HEK293 (cell line): ENCODE results near the gene DICER1.
A peak's percentile ranks its signal among the peaks of the same experiment; 100 is the strongest.

ENCODE experiments used
- CTCF ChIA-PET: fragments of 350-600 bp; formaldehyde crosslinking; extraction: SDS; loops from one replicate; lab custom pipeline; 2021; ENCODE audit warnings: antibody characterized with exemption; lab: Yijun Ruan, JAX
- POLR2A ChIA-PET: fragments of 300-600 bp; formaldehyde crosslinking; extraction: SDS; loops from one replicate; lab custom pipeline; 2020; ENCODE audit warnings: antibody characterized with exemption, inconsistent platforms; lab: Yijun Ruan, JAX
- H3K27ac ChIP-seq: fragments of 200-500 bp; sonication (Bioruptor generic); 2 replicates; pipeline ENCODE4 v1.5.1; 2014; ENCODE audit warnings: low read depth, low read length, control low read depth, inconsistent platforms; ENCODE audit errors: extremely low read depth
- H3K36me3 ChIP-seq, 2 experiments: fragments of 200-500 bp in 1 of 2; sonication (Bioruptor generic) in 1 of 2; 1 replicate in 1 of 2; 2 replicates in 1 of 2; pipeline ENCODE4 v1.5.1; 2014 to 2017; ENCODE audit warnings: inconsistent platforms in 2 of 2, low read length in 2 of 2; ENCODE audit not compliant: control insufficient read depth in 2 of 2, insufficient read depth in 1 of 2
- H3K4me1 ChIP-seq: fragments of 200-500 bp; sonication (Bioruptor generic); 2 replicates; pipeline ENCODE4 v1.5.1; 2014; ENCODE audit warnings: mild to moderate bottlenecking, low read length, inconsistent platforms; ENCODE audit not compliant: control insufficient read depth, insufficient read depth
- H3K4me3 ChIP-seq: 2 replicates; pipeline ENCODE4 v1.5.1; 2011; ENCODE audit warnings: low read depth, mild to moderate bottlenecking, control low read depth, low read length, moderate library complexity
- H3K9me3 ChIP-seq: fragments of 200-500 bp; sonication (Bioruptor generic); 2 replicates; pipeline ENCODE4 v1.5.1; 2014; ENCODE audit warnings: low read depth, low read length, inconsistent platforms; ENCODE audit not compliant: control insufficient read depth, insufficient read depth
- FEZF1 ChIP-seq: fragments of 450-650 bp; formaldehyde crosslinking; IDR thresholded peaks from 2 replicates; pipeline ENCODE4 v1.5.1; 2016; ENCODE audit warnings: missing biosample characterization, missing genetic modification characterization
- INSM2 ChIP-seq: fragments of 450-650 bp; formaldehyde crosslinking; IDR thresholded peaks from 2 replicates; pipeline ENCODE4 v1.5.1; 2016; ENCODE audit warnings: missing biosample characterization, missing genetic modification characterization
- MEIS1 ChIP-seq: sonication (generic); formaldehyde crosslinking; IDR thresholded peaks from 2 replicates; pipeline ENCODE4 v1.8.1; 2022; ENCODE audit warnings: missing genetic modification reagents, mild to moderate bottlenecking, borderline replicate concordance
- RBAK ChIP-seq: fragments of 450-650 bp; formaldehyde crosslinking; IDR thresholded peaks from 2 replicates; pipeline ENCODE4 v1.5.1; 2016; ENCODE audit warnings: missing biosample characterization, missing genetic modification characterization
- YY2 ChIP-seq: fragments of 450-650 bp; formaldehyde crosslinking; IDR thresholded peaks from 2 replicates; pipeline ENCODE4 v1.5.1; 2016; ENCODE audit warnings: missing biosample characterization, missing genetic modification characterization
- ZBTB11 ChIP-seq: fragments of 450-650 bp; formaldehyde crosslinking; conservative IDR thresholded peaks from 2 replicates; pipeline ENCODE4 v1.5.1; 2016; ENCODE audit warnings: low read depth, missing biosample characterization, missing genetic modification characterization
- ZBTB20 ChIP-seq: fragments of 450-650 bp; formaldehyde crosslinking; IDR thresholded peaks from 2 replicates; pipeline ENCODE4 v1.5.1; 2016; ENCODE audit warnings: missing biosample characterization, missing genetic modification characterization
- ZEB2 ChIP-seq: fragments of 450-650 bp; formaldehyde crosslinking; IDR thresholded peaks from 2 replicates; pipeline ENCODE4 v1.5.1; 2016; ENCODE audit warnings: missing biosample characterization, missing genetic modification characterization
- ZFP3 ChIP-seq: fragments of 450-650 bp; formaldehyde crosslinking; IDR thresholded peaks from 2 replicates; pipeline ENCODE4 v1.5.1; 2016; ENCODE audit warnings: low read depth, missing biosample characterization, missing genetic modification characterization
- ZFP41 ChIP-seq: fragments of 450-650 bp; formaldehyde crosslinking; IDR thresholded peaks from 2 replicates; pipeline ENCODE4 v1.5.1; 2016; ENCODE audit warnings: missing biosample characterization, missing genetic modification characterization, borderline replicate concordance
- ZIC2 ChIP-seq: fragments of 450-650 bp; formaldehyde crosslinking; IDR thresholded peaks from 2 replicates; pipeline ENCODE4 v1.5.1; 2016; ENCODE audit warnings: missing biosample characterization, missing genetic modification characterization
- ZNF10 ChIP-seq: fragments of 450-650 bp; formaldehyde crosslinking; IDR thresholded peaks from 2 replicates; pipeline ENCODE4 v1.5.1; 2017; ENCODE audit warnings: missing biosample characterization, missing genetic modification characterization
- ZNF114 ChIP-seq: fragments of 450-650 bp; formaldehyde crosslinking; IDR thresholded peaks from 2 replicates; pipeline ENCODE4 v1.5.0; 2017; ENCODE audit warnings: missing biosample characterization, missing genetic modification characterization
- ZNF140 ChIP-seq: fragments of 450-650 bp; formaldehyde crosslinking; IDR thresholded peaks from 2 replicates; pipeline ENCODE4 v1.5.1; 2016; ENCODE audit warnings: missing biosample characterization, missing genetic modification characterization
- ZNF146 ChIP-seq: fragments of 450-650 bp; formaldehyde crosslinking; IDR thresholded peaks from 2 replicates; pipeline ENCODE4 v1.5.1; 2016; ENCODE audit warnings: missing biosample characterization, missing genetic modification characterization
- ZNF274 ChIP-seq, 2 experiments: fragments of 200-500 bp in 1 of 2; fragments of 450-650 bp in 1 of 2; sonication (Bioruptor generic) in 1 of 2; formaldehyde crosslinking in 1 of 2; IDR thresholded peaks; 2 replicates each; pipeline versions ENCODE4 v1.5.1 to v1.6.1; 2014 to 2016; ENCODE audit warnings: borderline replicate concordance in 1 of 2, inconsistent platforms in 1 of 2, low read length in 1 of 2, missing biosample characterization in 1 of 2, missing genetic modification characterization in 1 of 2
- ZNF302 ChIP-seq: fragments of 450-650 bp; formaldehyde crosslinking; IDR thresholded peaks from 2 replicates; pipeline ENCODE4 v1.5.1; 2016; ENCODE audit warnings: missing biosample characterization, missing genetic modification characterization, low read depth
- ZNF311 ChIP-seq: fragments of 450-650 bp; formaldehyde crosslinking; IDR thresholded peaks from 2 replicates; pipeline ENCODE4 v1.5.1; 2017; ENCODE audit warnings: missing biosample characterization, missing genetic modification characterization, borderline replicate concordance
- ZNF324 ChIP-seq: fragments of 450-650 bp; formaldehyde crosslinking; IDR thresholded peaks from 2 replicates; pipeline ENCODE4 v1.5.1; 2016; ENCODE audit warnings: missing biosample characterization, missing genetic modification characterization
- ZNF560 ChIP-seq: fragments of 450-650 bp; formaldehyde crosslinking; IDR thresholded peaks from 2 replicates; pipeline ENCODE4 v1.5.1; 2017; ENCODE audit warnings: missing biosample characterization, missing genetic modification characterization, borderline replicate concordance
- ZNF624 ChIP-seq: fragments of 450-650 bp; formaldehyde crosslinking; IDR thresholded peaks from 2 replicates; pipeline ENCODE4 v1.5.1; 2017; ENCODE audit warnings: missing biosample characterization, missing genetic modification characterization
- ZNF654 ChIP-seq: fragments of 450-650 bp; formaldehyde crosslinking; IDR thresholded peaks from 2 replicates; pipeline ENCODE4 v1.5.1; 2016; ENCODE audit warnings: low read depth, missing biosample characterization, missing genetic modification characterization
- ZNF664 ChIP-seq: fragments of 450-650 bp; formaldehyde crosslinking; IDR thresholded peaks from 2 replicates; pipeline ENCODE4 v1.5.1; 2016; ENCODE audit warnings: missing biosample characterization, missing genetic modification characterization
- ZSCAN30 ChIP-seq: fragments of 450-650 bp; IDR thresholded peaks from 2 replicates; pipeline ENCODE4 v1.5.1; 2018; ENCODE audit warnings: missing biosample characterization, mild to moderate bottlenecking, missing genetic modification characterization, moderate library complexity
- TF ChIP-seq, protein P1 (sequence below): fragments of 450-650 bp; formaldehyde crosslinking; IDR thresholded peaks from 2 replicates; pipeline ENCODE4 v1.5.1; 2016; ENCODE audit warnings: missing biosample characterization, missing genetic modification characterization

Gene DICER1

DNA sequence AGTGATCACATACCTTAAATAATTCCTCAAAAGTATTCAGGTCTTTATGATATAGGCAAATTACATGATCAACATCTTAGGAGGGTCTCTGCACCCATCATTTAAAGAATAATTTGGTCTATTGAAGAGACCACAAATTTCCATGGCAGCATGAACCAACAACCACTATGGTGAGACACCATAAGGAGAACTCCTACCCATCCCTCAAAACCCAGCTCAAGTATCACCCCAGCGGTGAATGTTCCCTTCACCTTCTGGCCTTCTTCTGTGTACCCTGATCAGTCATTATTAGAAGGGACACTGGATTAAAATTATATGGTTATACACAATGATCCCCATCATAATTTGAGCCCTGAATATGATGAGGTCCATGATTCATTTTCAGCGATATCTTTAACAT is 81.5 kb downstream of the DICER1 start:
- CTCF ChIA-PET: no interaction called here
- no peak for TF ChIP-seq ZFP41 (tag by site-specific recombination)
- TF ChIP-seq FEZF1: no peak
- TF ChIP-seq ZIC2 (tag by site-specific recombination): no peak
- peak; percentile 75 for TF ChIP-seq ZFP3 (tag by site-specific recombination)
- TF ChIP-seq ZNF560: no peak

GRCh38 chr14:95073947-95074346 is 83.4 kb downstream of the DICER1 start:
- CTCF ChIA-PET: no interaction called here
- Histone ChIP-seq H3K9me3 (no peaks in the 10 kb centered on the region), H3K4me1 (no peaks in the 10 kb centered on the region), H3K4me3 (no peak overlapping the region), H3K36me3 (no peaks in the 10 kb centered on the region), H3K27ac (no peak overlapping the region)
- TF ChIP-seq ZNF10 (tag by site-specific recombination): peak; percentile 95
- TF ChIP-seq ZBTB20 (tag by site-specific recombination): no peak
- POLR2A ChIA-PET: no interaction called here

More for the DNA sequence above, 81.5 kb downstream of the DICER1 start:
- no peaks in the 10 kb centered on the region for H3K4me1 ChIP-seq
- POLR2A ChIA-PET: no interaction called here
- no peaks in the 10 kb centered on the region for H3K9me3 ChIP-seq
- H3K36me3 ChIP-seq: no peaks in the 10 kb centered on the region
- H3K27ac ChIP-seq: no peak overlapping the region
- no peak overlapping the region for H3K4me3 ChIP-seq

- no peak for TF ChIP-seq ZBTB11
- TF ChIP-seq ZNF654 (tag by site-specific recombination): no peak
- no peak for TF ChIP-seq MEIS1 (CRISPR knock-in tag)
- TF ChIP-seq YY2 (tag by site-specific recombination): no peak
- TF ChIP-seq ZNF311 (tag by site-specific recombination): no peak
- no peak for TF ChIP-seq ZEB2 (tag by site-specific recombination)
- TF ChIP-seq, protein P1, sequence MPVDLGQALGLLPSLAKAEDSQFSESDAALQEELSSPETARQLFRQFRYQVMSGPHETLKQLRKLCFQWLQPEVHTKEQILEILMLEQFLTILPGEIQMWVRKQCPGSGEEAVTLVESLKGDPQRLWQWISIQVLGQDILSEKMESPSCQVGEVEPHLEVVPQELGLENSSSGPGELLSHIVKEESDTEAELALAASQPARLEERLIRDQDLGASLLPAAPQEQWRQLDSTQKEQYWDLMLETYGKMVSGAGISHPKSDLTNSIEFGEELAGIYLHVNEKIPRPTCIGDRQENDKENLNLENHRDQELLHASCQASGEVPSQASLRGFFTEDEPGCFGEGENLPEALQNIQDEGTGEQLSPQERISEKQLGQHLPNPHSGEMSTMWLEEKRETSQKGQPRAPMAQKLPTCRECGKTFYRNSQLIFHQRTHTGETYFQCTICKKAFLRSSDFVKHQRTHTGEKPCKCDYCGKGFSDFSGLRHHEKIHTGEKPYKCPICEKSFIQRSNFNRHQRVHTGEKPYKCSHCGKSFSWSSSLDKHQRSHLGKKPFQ (tag by site-specific recombination): no peak
- TF ChIP-seq ZNF324 (tag by site-specific recombination): no peak
- no peak for TF ChIP-seq ZNF274 (IDR thresholded peaks at IDR 0.05; ENCODE audit: low read length)
- no peak for TF ChIP-seq ZNF274 (tag by site-specific recombination; IDR thresholded peaks at IDR 0.05; ENCODE audit: borderline replicate concordance)
- no peak for TF ChIP-seq INSM2 (tag by site-specific recombination)
- TF ChIP-seq ZNF624 (tag by site-specific recombination): no peak
- TF ChIP-seq ZNF302 (tag by site-specific recombination): no peak
- TF ChIP-seq ZNF140: no peak
- no peak for TF ChIP-seq RBAK (tag by site-specific recombination)
- TF ChIP-seq ZNF664 (tag by site-specific recombination): no peak
- TF ChIP-seq ZNF146 (tag by site-specific recombination): no peak
- TF ChIP-seq ZNF114: no peak
- TF ChIP-seq ZSCAN30 (tag by site-specific recombination): no peak
- H3K27ac ChIP-seq: no peak overlapping the region
- ChIA-PET CTCF (no interaction called here), POLR2A (no interaction called here)
- H3K4me1 ChIP-seq: no peaks in the 10 kb centered on the region
- H3K4me3 ChIP-seq: no peak overlapping the region
- no peaks in the 10 kb centered on the region for H3K36me3 ChIP-seq
- H3K9me3 ChIP-seq: no peaks in the 10 kb centered on the region
Observed at GRCh38 chr14:95072310-95072905, 84.9 kb downstream of the DICER1 start.
